ENCODE results near the gene PANK1.

Gene PANK1

DNA sequence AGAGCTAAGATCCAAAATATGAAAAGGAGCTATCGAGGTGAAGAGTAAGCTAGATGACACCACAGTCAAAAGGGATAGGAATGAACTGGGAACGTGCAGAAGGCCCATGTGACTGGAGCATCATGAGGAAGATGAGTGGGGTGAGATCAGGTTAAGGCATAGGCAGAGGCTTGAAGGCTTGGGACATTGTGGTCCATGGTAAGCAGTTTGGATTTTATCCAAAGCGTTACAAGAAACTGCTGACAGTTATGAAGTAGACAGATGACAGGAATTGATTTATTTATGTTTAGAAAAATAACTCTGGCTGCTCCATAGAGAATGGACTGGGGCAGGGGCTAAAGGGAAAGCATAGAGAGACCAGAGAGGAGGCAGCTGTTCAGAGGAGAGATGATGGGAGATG, 18.1 kb upstream of the PANK1 start:
- H3K9ac ChIP-seq (ENCODE audit: low read depth, low read length): no peak overlapping the region
- no peaks in the 10 kb centered on the region for H3K36me3 ChIP-seq (ENCODE audit: insufficient read depth, low read length)
- H3K4me1 ChIP-seq (ENCODE audit: insufficient read depth, low read length): no peaks in the 10 kb centered on the region
- H3K9me3 ChIP-seq (ENCODE audit: control insufficient read depth, insufficient read depth, low read length): no peaks in the 10 kb centered on the region

DNA sequence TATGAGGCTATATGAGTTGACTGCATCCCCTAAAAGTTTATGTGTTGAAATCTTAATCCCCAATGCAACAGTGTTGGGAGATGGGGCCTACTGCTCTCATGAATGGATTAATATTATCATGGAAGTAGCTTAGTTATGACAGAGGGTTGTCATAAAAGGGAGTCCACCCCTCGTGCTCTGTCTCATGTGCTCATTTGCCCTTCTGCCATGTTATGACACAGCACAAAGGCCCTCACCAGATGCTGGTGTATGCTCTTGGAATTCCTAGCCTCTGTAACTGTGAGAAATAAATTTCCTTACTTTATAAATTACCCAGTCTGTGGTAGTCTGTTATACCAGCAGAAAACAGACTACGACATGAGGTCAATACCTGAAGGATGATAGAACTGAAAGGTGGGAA, 17.6 kb upstream of the PANK1 start:
- Histone ChIP-seq H3K4me1 (ENCODE audit: insufficient read depth, low read length) (no peaks in the 10 kb centered on the region), H3K9ac (ENCODE audit: low read depth, low read length) (no peak overlapping the region), H3K36me3 (ENCODE audit: insufficient read depth, low read length) (no peaks in the 10 kb centered on the region), H3K9me3 (ENCODE audit: control insufficient read depth, insufficient read depth, low read length) (no peaks in the 10 kb centered on the region)

DNA sequence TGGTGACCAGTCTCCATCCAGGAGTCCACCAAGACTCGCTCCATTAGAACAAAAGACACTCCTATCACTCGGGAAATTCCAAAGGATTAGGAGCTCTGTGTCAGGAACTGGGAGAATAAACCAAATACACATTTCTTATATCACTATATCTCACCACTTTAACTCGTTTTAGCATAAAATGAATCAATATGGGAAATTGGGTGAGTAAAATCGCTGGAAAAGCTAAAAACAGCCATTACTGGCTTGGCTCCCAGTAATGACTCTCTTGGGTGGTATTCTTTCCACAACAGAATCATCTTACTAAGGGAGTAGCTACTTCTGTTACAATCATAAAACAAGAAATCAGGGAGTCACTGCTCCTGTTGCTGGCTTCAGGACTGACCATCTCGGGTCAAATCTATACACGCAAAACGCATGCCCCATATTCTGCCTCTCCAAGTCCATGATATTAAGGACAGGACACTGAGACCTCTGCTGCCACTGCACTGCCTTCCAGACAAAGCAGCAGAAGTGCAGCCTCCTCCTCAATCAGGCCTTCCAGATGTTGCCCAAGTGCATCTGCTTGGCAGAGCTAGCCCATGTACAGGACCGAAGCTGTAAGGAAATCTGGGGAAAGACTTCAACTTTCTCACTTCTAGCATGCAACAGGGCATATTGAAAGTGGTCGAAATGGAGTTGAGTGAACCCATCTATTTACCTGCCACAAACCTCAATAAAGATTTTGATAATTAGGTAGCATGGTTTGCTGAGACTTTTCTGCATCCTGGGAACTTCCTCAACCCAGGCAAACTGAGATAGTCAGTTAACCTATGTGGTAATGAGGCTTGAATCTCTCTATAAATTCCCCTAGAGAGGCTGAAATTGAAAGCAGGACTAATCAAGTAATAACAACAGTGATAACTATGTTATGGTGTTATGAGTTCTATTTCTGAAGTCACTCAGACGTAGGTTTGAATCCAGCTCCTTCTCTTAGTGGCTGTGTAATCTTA, 14.4 kb upstream of the PANK1 start:
- H3K9ac ChIP-seq (ENCODE audit: low read depth, low read length): no peak overlapping the region
- H3K4me1 ChIP-seq (ENCODE audit: insufficient read depth, low read length): no peaks in the 10 kb centered on the region
- peaks cover 9% of the 10 kb centered on the region; the same call in 1 of the 2 replicates for H3K9me3 ChIP-seq (ENCODE audit: control insufficient read depth, insufficient read depth, low read length)
- H3K36me3 ChIP-seq (ENCODE audit: insufficient read depth, low read length): no peaks in the 10 kb centered on the region

DNA sequence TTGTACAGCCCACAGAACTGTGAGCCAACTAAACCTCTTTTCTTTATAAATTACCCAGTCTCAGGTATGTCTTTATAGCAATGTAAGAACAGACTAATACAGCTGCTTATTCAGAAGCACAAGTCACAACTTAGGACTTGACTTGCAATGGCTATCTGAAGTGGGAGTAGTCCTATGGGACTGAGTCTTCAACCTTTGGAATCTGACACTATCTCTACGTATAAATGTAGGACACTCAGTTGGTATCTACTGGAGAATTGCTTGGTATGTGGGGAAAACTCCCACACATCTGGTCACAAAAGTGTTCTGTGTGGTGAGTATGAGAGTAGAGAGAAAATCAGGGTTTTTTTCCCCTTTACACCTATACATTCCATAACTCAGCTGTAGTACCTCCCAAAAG, 12.3 kb upstream of the PANK1 start:
- no peaks in the 10 kb centered on the region for H3K36me3 ChIP-seq (ENCODE audit: insufficient read depth, low read length)
- H3K9ac ChIP-seq (ENCODE audit: low read depth, low read length): no peak overlapping the region
- H3K9me3 ChIP-seq (ENCODE audit: control insufficient read depth, insufficient read depth, low read length): peaks cover 9% of the 10 kb centered on the region; the same call in 1 of the 2 replicates
- no peaks in the 10 kb centered on the region for H3K4me1 ChIP-seq (ENCODE audit: insufficient read depth, low read length)

DNA sequence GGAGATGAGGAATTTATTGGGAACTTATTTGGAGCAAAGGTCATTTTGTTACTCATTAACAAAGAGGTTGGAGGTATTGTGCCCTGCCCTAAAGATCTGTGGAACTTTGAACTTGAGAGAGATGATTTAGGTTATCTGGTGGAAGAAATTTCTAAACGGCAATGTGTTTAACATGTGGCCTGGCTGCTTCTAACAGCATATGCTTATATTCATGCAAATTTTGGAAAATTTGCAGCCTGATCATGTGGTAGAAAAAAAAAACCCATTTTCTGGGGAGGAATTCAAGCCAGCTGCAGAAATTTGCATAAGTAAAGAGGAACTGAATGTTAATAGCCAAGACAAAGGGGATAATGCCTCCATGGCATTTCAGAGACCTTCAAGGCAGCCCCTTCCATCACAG, 10.7 kb upstream of the PANK1 start:
- no peaks in the 10 kb centered on the region for H3K36me3 ChIP-seq (ENCODE audit: insufficient read depth, low read length)
- H3K9ac ChIP-seq (ENCODE audit: low read depth, low read length): no peak overlapping the region
- H3K9me3 ChIP-seq (ENCODE audit: control insufficient read depth, insufficient read depth, low read length): peaks cover 9% of the 10 kb centered on the region; the same call in 1 of the 2 replicates
- no peaks in the 10 kb centered on the region for H3K4me1 ChIP-seq (ENCODE audit: insufficient read depth, low read length)

DNA sequence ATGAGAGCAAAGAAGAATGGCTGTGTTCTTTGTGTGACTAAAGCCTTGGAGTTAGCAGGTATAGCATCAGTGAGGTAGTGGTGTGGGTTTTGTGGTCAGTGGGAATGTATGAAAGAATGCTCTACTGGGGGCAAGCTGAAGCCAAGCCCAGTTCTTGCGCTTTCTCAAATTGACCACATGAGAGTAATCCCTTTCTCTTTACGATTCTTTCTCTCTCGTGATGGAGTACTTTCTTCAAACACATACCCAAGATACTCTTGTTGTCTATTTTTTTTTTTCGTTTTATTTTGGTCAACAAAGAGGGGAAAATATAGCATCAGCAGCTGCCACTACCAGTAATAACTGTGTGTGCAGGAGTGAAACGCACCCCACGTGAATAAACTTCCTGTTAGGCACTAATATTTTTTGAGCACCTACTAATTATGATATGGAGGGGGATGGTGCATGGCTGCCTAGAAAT, 8.4 kb upstream of the PANK1 start:
- Histone ChIP-seq H3K36me3 (ENCODE audit: insufficient read depth, low read length) (no peaks in the 10 kb centered on the region), H3K9me3 (ENCODE audit: control insufficient read depth, insufficient read depth, low read length) (peaks cover 9% of the 10 kb centered on the region; the same call in 1 of the 2 replicates), H3K4me1 (ENCODE audit: insufficient read depth, low read length) (no peaks in the 10 kb centered on the region), H3K9ac (ENCODE audit: low read depth, low read length) (no peak overlapping the region)

DNA sequence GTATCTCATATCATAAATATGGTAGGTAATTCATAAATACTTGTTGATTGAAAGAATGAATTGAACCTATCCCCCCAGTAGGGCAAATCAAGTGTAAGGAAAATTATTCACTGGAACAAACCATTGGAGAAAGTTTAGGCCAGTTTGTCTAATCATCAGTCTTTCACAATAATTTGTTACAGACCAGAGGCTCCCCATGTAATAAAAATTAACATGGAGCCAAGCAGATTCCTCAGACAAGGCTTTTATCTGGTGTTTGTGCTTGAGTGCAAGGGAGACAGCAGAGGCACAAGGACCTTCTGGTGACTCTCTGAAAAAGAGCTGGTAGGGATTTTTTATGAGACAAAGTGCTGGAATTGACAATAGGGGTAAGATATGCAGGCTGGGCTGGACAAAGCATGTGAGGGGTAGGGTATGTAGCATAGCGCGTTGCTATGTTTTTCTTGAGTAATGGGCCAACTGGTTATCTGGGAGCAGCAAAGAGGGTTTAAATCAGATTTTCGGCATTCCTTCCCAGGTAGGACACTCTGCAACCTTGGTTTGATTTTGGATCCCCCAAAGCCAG, 7.8 kb upstream of the PANK1 start:
- Histone ChIP-seq H3K4me1 (ENCODE audit: insufficient read depth, low read length) (no peaks in the 10 kb centered on the region), H3K36me3 (ENCODE audit: insufficient read depth, low read length) (no peaks in the 10 kb centered on the region), H3K9ac (ENCODE audit: low read depth, low read length) (no peak overlapping the region), H3K9me3 (ENCODE audit: control insufficient read depth, insufficient read depth, low read length) (peaks cover 9% of the 10 kb centered on the region; the same call in 1 of the 2 replicates)

DNA sequence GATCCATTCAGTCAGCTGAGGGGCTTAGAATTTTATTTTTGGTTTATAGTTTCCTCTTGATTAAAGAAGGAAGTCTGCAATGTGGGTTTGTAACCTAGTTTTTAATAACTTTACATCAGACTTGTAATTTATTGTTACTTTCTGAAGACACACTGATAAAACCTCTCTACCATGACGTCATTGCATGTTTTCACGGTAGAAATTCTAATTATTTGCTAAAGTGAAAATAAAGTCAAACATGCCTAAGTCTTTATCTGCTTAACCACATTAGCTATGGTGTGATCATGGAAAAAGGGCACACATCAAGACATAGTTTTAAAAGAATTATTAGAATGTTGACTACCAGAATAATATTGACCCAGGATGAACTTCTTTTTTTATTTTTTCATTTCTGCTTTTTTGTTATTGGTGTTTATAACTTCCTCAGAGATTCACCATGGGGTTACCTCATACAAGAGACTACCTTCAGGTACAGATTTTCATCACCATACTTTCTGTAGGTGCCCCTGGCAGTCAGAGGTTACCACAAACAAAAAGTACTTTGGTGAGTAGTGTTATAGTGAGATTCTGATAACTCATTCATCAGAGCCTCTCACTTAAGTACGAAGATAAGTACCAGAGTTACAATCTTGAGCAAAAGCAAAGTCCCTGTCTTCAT, 7.0 kb upstream of the PANK1 start:
- Histone ChIP-seq H3K9ac (ENCODE audit: low read depth, low read length) (no peak overlapping the region), H3K36me3 (ENCODE audit: insufficient read depth, low read length) (no peaks in the 10 kb centered on the region), H3K9me3 (ENCODE audit: control insufficient read depth, insufficient read depth, low read length) (peaks cover 9% of the 10 kb centered on the region; the same call in 1 of the 2 replicates), H3K4me1 (ENCODE audit: insufficient read depth, low read length) (no peaks in the 10 kb centered on the region)

DNA sequence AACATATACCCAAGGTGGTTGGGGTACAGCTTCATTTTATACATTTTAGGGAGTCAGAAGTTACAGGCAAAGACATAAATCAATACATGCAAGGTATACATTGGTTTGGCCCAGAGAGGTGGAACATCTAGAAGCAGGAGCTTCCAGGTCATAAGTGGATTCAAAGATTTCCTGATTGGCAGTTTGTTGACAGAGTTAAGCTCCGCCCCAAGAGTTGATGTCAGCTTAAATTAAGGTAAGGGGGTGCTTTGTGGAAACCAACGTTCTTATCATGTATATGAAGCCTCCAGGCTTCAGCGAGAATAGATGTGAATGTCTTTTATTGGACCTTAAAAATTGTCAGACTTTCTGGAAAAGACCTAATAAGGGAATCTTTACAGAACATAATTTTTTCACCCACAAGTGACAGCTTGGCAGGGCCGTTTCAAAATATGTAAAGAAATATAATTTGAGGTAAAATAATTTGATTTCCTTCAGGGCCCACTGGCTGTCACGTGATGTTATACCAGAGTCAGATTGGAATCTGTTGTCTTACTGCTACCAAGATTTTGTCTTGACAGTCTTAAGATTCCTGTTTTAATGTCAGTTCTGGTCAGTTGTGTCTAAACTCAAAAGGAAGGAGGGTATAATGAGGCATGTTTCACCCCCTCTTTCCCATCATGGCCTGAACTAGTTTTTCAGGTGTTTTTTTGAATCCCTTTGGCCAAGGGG, 6.3 kb upstream of the PANK1 start:
- H3K9ac ChIP-seq (ENCODE audit: low read depth, low read length): no peak overlapping the region
- peaks cover 9% of the 10 kb centered on the region; the same call in 1 of the 2 replicates for H3K9me3 ChIP-seq (ENCODE audit: control insufficient read depth, insufficient read depth, low read length)
- H3K4me1 ChIP-seq (ENCODE audit: insufficient read depth, low read length): no peaks in the 10 kb centered on the region
- no peaks in the 10 kb centered on the region for H3K36me3 ChIP-seq (ENCODE audit: insufficient read depth, low read length)

DNA sequence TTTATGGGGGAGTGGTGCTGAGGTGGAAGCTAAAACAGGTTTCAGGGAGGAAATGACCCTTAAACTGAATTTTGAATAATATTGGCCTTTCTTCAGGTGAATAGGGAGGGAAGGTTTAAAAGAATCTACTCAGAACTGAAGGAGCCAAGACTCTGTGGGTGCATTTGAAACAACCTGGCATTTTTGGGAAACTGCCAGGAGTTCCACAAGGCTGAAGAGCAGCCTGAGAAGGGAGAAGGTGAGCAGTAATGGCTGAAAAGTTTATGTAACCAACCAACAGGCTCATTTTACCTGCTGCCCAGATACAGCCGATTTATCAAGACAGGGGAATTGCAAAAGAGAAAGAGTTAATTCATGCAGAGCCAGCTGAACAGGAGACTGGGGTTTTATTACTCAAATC, 4.0 kb upstream of the PANK1 start:
- peaks cover 6% of the 10 kb centered on the region; the same call in 1 of the 2 replicates for H3K4me1 ChIP-seq (ENCODE audit: insufficient read depth, low read length)

DNA sequence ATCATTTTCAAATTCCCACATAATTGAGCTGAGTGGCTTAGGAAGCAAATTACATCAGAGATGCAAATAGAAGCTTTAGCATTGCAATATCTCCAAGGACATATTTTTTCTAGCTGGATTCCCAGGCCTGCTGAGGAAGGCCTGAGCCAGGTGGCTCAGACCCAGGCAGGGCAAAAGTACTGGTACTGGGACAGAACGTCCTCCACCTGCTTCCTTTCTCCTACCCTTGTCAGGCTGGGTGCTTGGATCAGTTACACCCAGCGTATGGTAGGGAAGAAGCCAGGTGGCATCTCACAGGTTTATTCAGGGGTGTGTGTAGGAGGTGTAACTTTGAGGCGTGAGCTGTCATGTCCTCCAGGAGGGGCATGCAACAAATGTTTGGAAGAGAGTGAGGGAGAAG, 3.0 kb upstream of the PANK1 start:
- no peaks in the 10 kb centered on the region for H3K36me3 ChIP-seq (ENCODE audit: insufficient read depth, low read length)

More for the DNA sequence above, 4.0 kb upstream of the PANK1 start:
- Histone ChIP-seq H3K9me3 (ENCODE audit: control insufficient read depth, insufficient read depth, low read length) (no peaks in the 10 kb centered on the region), H3K36me3 (ENCODE audit: insufficient read depth, low read length) (no peaks in the 10 kb centered on the region), H3K9ac (ENCODE audit: low read depth, low read length) (no peak overlapping the region)

DNA sequence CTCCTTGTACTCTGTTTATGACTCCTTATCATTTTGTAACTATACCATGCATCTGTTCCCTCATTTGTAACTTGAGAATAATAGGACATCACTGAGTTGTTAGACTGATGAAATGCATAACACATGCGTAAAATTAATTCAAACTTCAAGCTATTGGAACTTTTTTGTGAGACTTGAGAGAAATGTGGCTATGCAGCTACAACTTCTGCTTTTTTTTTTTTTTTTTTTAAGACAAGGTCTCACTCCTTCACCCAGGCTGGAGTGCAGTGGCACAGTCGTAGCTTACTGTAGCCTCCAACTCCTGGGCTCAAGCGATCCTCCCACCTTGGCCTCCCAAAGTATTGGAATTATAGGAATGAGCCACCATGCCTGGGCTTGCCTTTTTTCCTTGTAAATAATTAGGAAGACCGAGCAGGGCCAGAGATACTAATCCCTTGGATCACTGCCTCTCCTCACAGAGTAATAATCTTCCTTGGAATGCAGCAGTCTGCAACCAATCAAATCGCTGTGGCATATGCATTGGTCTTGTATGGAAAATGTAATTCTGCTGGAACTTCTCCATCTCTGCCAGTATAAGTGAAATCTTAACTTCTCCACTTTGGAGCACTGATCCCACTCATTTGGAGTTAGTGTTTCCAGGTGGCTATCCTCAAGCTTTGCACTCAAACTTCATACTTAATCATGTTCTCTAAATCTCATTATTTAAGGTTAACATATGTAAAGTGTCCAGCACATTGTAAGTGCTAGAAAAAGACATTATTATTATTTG, 2.0 kb upstream of the PANK1 start:
- H3K9me3 ChIP-seq (ENCODE audit: control insufficient read depth, insufficient read depth, low read length): no peaks in the 10 kb centered on the region
- H3K9ac ChIP-seq (ENCODE audit: low read depth, low read length): no peak overlapping the region
- peaks cover 6% of the 10 kb centered on the region; the same call in 1 of the 2 replicates for H3K4me1 ChIP-seq (ENCODE audit: insufficient read depth, low read length)
- H3K36me3 ChIP-seq (ENCODE audit: insufficient read depth, low read length): no peaks in the 10 kb centered on the region

More for the DNA sequence above, 3.0 kb upstream of the PANK1 start:
- H3K4me1 ChIP-seq (ENCODE audit: insufficient read depth, low read length): peaks cover 6% of the 10 kb centered on the region; the same call in 1 of the 2 replicates
- no peak overlapping the region for H3K9ac ChIP-seq (ENCODE audit: low read depth, low read length)
- H3K9me3 ChIP-seq (ENCODE audit: control insufficient read depth, insufficient read depth, low read length): no peaks in the 10 kb centered on the region

DNA sequence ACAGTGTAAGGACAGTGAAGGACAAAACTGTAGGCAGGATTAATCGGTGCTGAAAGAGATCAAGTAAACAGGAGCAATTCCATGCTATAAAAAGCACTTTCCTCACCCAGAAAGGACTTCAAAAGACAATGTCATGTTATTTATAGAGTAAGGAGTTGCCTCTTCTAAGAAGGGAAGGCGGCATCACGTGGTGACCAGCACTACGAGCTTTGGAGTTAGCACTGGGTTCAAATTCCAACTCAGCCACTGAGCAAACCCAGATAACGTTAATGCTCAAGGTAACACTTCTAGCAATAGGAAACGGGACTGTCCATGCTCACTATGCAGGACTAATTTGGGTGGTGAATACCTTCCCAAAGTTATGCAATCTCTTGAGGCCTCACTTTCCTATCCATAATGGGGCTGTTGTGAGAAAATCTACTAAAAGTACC, 715 bp upstream of the PANK1 start:
- Histone ChIP-seq H3K36me3 (ENCODE audit: insufficient read depth, low read length) (no peaks in the 10 kb centered on the region), H3K9ac (ENCODE audit: low read depth, low read length) (peak overlapping the region; percentile 77), H3K9me3 (ENCODE audit: control insufficient read depth, insufficient read depth, low read length) (no peaks in the 10 kb centered on the region), H3K4me1 (ENCODE audit: insufficient read depth, low read length) (peaks cover 6% of the 10 kb centered on the region; the same call in 1 of the 2 replicates)
